HS-27A (cell line): ENCODE data around the gene UBE2L6.

Source experiments
- DNase-seq: peaks from one replicate; pipeline ENCODE4 v3.0.0-alpha.2; 2012; ENCODE audit warnings: low read depth, missing footprints

UBE2L6 gene

DNA sequence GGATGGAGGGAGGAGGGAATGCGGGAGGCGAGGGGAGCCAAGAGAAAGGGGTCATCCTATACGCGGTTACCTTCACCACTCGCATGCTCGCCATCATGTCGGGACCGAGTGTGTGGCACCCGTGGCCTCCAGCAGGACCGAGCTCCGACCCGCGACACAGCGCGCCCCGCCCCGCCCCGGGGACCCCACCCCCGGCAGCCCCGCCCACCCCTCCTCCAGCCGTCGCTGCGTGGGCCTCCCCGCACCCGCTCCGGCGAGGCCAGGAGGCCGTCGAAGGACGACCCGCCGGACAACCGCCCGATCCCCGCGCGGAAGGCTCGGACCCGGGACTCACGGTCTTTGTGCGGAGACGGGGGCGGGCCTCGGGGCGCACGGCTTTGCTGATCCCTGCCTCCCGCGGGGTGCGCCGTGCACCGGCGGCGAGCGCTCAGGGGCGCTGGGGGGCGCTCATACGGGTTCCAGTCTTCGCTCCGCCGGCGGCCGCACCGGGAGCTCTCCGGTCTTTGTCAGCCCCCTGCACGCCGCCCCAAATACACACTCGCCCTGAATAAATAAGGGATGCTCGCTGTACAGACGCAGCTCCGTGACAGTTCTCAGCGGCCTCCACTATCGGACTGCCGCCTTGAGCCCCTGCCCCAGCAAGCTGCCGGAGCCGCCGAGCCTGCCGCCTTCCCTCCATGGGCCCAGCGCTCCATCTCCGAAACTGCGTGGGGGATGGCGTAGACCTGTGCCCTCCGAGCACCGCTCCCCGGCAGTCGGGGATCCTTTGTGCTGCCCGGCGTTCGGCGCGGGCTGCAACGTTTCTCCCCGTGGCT lies at the start of gene UBE2L6:
UBE2L6 (minus strand) TSS at position 158 of the 815 bp plus-strand sequence; CDS start at position 97, 61 bp downstream.
- DNase-seq, result no peak

DNA sequence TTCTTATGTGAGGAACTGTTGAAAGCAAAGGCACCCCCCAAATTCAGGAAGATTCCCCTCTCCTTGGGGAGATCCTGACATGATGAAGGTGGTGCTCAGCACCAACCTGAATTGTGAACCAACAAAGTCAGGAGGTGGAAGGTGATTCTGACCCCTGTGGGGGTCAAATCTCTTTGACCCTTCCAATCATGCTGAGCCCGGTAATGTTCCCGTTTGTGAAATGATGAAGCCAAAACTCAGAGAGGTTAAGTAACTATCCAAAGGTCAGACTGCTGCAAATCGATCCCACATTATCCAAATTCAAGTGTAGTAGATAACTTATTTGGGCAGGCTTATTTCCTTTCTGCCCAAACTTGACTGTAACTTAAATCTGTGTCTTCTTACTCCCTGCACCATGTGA lies 49.1 kb upstream of the UBE2L6 start:
- no peak for DNase-seq

DNA sequence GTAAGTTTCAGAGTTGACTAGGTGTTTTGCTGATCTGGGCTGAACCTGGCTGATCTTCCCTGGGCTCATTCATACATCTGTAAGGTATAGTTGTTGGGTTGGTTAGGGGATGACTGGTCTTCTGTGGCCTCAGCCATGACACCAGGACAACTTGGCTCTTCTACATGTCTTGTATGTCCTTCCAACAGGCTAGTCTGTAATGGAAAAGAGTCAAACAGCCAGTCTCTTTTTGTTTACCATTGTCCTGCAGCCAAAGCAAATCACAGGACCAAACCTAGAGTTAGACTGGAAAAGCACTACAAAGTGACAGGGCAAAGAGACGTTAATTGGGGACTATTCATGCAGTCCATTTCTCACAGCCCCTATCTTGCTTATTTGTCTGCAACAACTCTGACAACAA lies 47.8 kb upstream of the UBE2L6 start:
- DNase-seq, result no peak

DNA sequence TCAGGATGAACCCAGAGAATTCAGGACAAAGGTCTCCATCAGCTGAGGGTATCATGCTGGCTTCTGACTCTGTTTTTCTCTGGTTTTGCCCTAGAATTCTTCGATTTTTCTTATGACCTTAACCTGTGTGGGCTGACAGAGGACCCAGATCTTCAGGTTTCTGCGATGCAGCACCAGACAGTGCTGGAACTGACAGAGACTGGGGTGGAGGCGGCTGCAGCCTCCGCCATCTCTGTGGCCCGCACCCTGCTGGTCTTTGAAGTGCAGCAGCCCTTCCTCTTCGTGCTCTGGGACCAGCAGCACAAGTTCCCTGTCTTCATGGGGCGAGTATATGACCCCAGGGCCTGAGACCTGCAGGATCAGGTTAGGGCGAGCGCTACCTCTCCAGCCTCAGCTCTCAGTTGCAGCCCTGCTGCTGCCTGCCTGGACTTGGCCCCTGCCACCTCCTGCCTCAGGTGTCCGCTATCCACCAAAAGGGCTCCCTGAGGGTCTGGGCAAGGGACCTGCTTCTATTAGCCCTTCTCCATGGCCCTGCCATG lies 46.8 kb upstream of the UBE2L6 start:
- no peak for DNase-seq

GRCh38 chr11:57610170-57610569 lies 42.7 kb upstream of the UBE2L6 start:
- DNase-seq, result no peak

DNA sequence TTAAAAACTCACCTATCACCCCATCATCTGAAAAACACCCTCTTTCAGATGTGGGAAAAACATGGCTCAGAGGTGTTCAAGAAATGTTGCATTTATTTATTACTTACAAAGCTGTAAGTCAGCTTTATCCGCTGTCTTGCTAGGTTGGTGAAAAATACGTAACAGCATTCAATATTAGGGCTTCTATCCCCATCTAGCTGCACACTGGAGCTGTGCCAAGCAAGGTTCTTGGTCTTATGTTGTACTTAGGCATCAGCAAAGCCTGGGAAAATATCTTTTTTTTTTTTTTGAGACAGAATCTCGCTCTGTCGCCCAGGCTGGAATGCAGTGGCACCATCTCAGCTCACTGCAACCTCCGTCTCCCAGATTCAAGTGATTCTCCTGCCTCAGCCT lies 37.6 kb upstream of the UBE2L6 start:
- no peak for DNase-seq

- no peak for DNase-seq
Measured at GRCh38 chr11:57604296-57605027, 37.0 kb upstream of the UBE2L6 start.

GRCh38 chr11:57601297-57601696 lies 33.8 kb upstream of the UBE2L6 start:
- DNase-seq, result no peak

GRCh38 chr11:57599381-57599780 lies 31.9 kb upstream of the UBE2L6 start:
- no peak for DNase-seq

GRCh38 chr11:57598831-57599155 lies 31.3 kb upstream of the UBE2L6 start:
- DNase-seq, result no peak

DNA sequence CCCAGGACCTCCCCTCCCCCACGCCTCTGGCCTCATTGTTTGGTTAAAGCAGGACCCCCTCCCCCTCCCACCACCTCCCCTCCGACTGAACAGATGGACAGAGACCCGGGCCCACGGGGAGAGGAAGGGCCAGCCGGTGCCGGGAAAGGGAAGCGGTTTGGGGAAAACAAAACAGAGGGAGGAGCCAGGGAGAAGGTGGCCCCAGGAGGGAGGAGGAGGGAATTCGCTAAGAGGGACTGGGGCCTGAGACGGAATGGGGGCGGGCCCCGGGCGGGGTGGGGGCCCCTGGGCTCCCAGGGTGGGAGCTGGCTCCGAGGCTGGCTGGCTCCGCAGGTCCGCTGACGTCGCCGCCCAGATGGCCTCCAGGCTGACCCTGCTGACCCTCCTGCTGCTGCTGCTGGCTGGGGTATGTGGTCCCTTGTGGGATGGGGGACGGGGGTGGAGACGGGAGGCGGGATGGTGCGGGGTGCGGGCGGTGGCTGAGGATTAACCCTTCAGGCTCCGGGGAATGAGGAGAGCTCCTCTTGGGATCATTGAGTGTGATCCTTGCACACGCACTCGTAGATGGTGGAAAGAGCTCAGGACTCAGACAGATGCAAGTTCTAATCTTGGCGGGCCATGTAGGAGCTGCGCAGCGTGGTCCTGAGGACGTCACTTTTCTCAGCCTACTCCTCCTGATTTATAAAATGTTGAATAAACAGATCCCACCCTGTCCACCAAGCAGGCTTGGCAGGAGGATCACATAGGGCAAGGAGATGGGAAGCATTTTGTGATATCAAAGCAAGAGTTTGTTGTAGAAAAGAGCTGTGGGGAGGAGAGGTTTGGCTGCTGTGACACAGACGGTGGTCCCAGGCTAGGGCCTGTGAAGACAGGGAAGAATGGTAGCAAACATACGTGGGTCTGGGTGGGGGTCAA lies 30.7 kb upstream of the UBE2L6 start:
- no peak for DNase-seq

- no peak for DNase-seq
Measured at GRCh38 chr11:57597461-57597915, 30.0 kb upstream of the UBE2L6 start, which contains the start of gene SERPING1. SERPING1 (plus strand) TSS chr11:57597685; CDS start chr11:57598271, 586 bp downstream.

DNA sequence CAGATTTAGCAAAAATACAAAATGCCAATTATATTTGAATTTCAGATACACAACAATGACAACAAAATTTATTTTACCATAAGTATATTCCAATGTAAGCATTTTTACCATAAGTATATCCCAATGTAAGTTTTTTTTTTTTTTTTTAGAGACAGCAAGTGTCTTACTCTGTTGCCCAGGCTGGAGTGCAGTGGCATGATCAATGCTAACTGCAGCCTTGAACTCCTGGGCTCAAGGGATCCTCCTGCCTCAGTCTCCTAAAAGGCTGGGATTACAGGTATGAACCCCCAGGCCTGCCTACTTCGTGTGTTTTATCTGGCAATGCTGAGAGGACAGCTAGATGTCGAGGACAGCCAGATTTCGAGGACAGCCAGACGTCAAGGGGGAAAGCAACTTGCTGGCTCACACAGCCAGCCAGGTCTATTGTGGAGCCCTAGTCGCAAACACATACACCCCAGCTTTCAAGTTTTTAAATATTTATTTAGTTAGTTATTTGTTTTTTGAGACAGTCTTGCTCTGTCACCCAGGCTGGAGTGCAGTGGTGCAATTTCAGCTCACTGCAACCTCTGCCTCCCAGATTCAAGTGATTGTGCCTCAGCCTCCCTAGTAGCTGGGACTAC lies 28.9 kb upstream of the UBE2L6 start:
- DNase-seq, result no peak

DNA sequence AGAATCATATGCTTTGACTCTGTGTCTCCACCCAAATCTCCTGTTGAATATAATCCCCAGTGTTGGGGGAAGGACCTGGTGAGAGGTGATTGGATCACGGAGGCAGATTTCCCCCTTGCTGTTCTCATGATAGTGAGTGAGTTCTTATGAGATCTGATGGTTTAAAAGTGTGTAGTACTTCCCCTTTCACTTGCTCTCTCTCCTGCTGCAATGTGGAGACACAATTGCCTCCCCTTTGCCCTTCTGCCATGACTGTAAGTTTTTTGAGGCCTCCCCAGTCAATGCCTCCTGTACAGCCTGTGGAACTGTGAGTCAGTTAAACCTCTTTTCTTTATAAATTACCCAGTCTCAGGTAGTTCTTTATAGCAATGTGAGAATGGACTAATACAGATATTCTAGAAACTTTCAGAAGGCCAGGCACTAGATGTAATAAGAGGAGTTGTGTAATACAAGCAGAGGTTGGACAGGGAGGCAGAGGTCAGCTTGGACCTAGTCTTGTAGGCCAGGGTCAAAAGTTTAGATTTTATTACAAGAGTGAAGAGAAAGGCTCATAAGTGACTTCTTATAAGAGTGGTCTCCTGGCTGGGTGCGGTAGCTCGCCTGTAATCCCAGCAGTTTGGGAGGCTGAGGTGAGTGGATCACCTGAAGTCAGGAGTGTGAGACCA lies 20.7 kb upstream of the UBE2L6 start:
- no peak for DNase-seq

DNA sequence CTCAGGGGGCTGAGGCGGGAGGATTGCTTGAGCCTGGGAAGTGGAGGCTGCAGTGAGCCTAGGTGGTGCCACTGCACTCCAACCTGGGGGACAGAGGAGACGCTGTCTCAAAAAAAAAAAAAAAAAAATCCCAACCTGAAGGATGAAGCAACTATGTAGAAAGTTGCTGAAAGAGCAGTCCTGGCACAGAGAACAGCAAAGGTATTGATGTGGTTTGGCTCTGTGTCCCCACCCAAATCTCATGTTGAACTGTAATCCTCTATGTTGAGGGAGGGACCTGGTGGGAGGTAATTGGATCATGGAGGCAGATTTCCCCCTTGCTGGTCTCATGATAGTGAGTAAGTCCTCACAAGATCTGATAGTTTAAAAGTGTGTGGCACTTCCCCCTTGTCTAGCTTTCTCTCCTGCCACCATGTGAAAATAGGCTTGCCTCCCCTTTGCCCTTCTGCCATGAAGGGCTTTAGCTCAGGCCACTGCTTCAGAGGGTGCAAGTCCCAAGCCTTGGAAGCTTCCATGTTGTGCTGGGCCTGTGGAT lies 19.3 kb upstream of the UBE2L6 start:
- DNase-seq, result no peak

- no peak for DNase-seq
Measured at GRCh38 chr11:57585301-57585700, 17.8 kb upstream of the UBE2L6 start.

GRCh38 chr11:57584341-57584740 lies 16.9 kb upstream of the UBE2L6 start:
- no peak for DNase-seq

GRCh38 chr11:57574061-57574460 lies 6.6 kb upstream of the UBE2L6 start:
- DNase-seq, result no peak

GRCh38 chr11:57571606-57572005 lies 4.1 kb upstream of the UBE2L6 start:
- no peak for DNase-seq

DNA sequence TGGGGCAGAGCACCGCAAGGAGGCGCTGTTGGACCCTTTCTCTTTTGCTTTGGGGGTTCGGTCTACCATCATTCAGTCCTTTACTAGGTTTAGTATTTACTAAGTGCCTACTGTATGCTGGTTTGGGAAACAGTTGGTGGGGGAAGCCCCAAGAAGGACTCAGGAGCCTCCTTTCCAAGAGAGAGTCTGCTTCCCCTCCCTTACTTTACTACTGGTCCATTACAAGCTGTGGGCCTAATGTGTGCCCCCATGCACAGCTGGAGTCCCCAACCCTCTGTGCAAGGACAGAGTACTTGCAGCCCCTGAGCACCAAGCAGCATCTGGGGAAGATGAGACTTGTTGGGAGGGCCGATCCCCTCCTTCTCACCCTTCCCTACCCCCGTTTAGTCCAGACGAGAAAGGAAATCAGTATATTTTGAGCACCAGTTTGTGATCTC lies 876 bp upstream of the UBE2L6 start:
- DNase-seq, result peak; percentile 66
